BE2C (cell line): Measurements from ENCODE around the gene MROH2B. TPM values are rescaled to one million over a fixed set of nuclear protein-coding genes. Genes with fewer than 3 reads are reported as not detected.

Source experiments
- DNase-seq: peaks from one replicate; pipeline ENCODE4 v3.0.0-alpha.2; 2020
- H3K27me3 ChIP-seq: fragments of 250-450 bp; sonication (Bioruptor Pico); 2 replicates; pipeline ENCODE4 v1.5.1; 2020; ENCODE audit warnings: mild to moderate bottlenecking
- H3K36me3 ChIP-seq: fragments of 250-450 bp; sonication (Bioruptor Pico); 2 replicates; pipeline ENCODE4 v1.5.1; 2020; ENCODE audit warnings: mild to moderate bottlenecking
- H3K4me1 ChIP-seq: fragments of 250-450 bp; sonication (Bioruptor Pico); 2 replicates; pipeline ENCODE4 v1.5.1; 2020
- H3K4me3 ChIP-seq: 2 replicates; pipeline ENCODE4 v1.5.1; 2011; ENCODE audit warnings: low read depth, low read length
- H3K9me3 ChIP-seq: fragments of 250-450 bp; sonication (Bioruptor Pico); 2 replicates; pipeline ENCODE4 v1.5.1; 2020
- polyA plus RNA-seq: library from polyadenylated mRNA; unstranded; fragments of >200 nt; gene quantifications from one replicate; pipeline ENCODE4 v1.2.1, GENCODE V29; 2012; ENCODE audit warnings: low read depth, missing spikeins; ENCODE audit not compliant: insufficient read length, insufficient read depth
- TF ChIP-seq, protein P1 (sequence below): IDR thresholded peaks from 2 replicates; pipeline ENCODE4 v1.5.1; 2012; ENCODE audit warnings: mild to moderate bottlenecking, low read depth, low read length

MROH2B gene
- 0.79 TPM for polyA plus RNA-seq

DNA sequence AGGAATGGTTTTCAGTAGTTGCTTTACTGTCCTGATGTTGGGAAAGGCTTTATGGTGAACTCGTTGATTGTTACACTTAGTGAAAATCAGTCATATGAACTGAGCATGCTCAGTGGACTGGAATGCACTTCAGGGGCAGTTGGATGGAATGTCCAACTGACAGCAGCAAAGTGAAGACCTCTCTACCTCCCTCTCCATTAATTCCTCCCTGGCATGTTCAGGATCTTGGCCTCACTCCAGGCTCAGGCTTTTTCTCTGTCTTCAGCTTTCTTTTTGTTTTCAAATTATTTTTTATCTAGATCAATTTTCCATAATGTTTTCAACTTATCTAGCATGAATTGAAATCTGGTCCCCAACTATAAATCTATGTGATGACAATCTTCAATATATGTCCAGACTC, at the start of gene MROH2B:
Gene MROH2B (minus strand): TSS at position 101 of the 400 bp plus-strand sequence. CDS start 490 bp downstream, outside the sequence.
- no peaks in the 10 kb centered on the region for H3K27me3 ChIP-seq
- H3K36me3 ChIP-seq, result no peaks in the 10 kb centered on the region
- no peak within 1 kb of the TSS for H3K4me3 ChIP-seq
- TF ChIP-seq, protein P1, sequence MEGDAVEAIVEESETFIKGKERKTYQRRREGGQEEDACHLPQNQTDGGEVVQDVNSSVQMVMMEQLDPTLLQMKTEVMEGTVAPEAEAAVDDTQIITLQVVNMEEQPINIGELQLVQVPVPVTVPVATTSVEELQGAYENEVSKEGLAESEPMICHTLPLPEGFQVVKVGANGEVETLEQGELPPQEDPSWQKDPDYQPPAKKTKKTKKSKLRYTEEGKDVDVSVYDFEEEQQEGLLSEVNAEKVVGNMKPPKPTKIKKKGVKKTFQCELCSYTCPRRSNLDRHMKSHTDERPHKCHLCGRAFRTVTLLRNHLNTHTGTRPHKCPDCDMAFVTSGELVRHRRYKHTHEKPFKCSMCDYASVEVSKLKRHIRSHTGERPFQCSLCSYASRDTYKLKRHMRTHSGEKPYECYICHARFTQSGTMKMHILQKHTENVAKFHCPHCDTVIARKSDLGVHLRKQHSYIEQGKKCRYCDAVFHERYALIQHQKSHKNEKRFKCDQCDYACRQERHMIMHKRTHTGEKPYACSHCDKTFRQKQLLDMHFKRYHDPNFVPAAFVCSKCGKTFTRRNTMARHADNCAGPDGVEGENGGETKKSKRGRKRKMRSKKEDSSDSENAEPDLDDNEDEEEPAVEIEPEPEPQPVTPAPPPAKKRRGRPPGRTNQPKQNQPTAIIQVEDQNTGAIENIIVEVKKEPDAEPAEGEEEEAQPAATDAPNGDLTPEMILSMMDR, result no peak
- no peak for DNase-seq
- peaks cover 6% of the 10 kb centered on the region; the same call in 1 of the 2 replicates for H3K4me1 ChIP-seq
- H3K9me3 ChIP-seq, result no peaks in the 10 kb centered on the region

DNA sequence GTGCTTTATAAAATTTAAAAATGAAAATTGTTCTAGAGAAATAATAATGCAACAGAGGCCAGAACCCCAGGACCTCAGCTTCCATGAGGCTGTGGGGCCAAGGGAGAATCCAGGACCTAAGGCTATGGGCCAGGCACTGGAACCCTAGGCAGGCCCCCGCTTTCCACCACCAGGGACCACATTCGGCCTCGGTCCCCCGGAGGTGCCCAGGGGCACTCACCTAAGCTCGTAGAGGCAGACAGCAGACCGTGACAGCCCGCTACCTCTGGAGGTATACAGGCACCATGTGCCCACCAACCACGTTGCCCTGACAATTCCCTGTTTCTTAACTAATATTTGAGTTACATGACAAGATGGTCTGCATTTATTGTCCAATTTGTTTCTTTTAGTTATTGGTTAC, 49.5 kb upstream of the MROH2B start:
- DNase-seq, result no peak
- H3K4me3 ChIP-seq, result no peak overlapping the region

DNA sequence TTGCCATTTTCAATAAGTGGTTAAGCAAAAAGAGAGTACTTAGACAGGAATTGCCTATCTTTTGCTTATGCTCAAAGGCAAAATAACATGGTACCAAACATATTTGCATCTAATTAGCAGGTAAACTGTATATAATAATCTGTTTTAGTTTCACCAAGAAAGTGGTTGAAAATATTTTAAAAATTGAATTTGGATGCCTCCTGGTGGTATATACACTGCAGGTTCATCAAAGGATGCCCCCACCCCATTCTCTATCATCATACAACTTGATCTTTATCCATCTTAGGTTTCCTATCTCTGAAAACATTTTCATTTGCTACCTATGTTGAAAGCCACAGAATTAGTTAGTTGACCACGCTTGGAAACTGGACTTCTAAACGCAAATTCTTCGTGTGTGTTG, 47.0 kb upstream of the MROH2B start:
- no peaks in the 10 kb centered on the region for H3K36me3 ChIP-seq
- no peaks in the 10 kb centered on the region for H3K27me3 ChIP-seq
- no peak overlapping the region for H3K4me3 ChIP-seq
- TF ChIP-seq, protein P1, result no peak
- H3K4me1 ChIP-seq, result no peaks in the 10 kb centered on the region
- DNase-seq, result no peak
- no peaks in the 10 kb centered on the region for H3K9me3 ChIP-seq

More for the DNA sequence above, 49.5 kb upstream of the MROH2B start:
- no peaks in the 10 kb centered on the region for H3K9me3 ChIP-seq
- H3K27me3 ChIP-seq, result no peaks in the 10 kb centered on the region
- no peaks in the 10 kb centered on the region for H3K4me1 ChIP-seq
- no peaks in the 10 kb centered on the region for H3K36me3 ChIP-seq
- TF ChIP-seq, protein P1, result no peak

DNA sequence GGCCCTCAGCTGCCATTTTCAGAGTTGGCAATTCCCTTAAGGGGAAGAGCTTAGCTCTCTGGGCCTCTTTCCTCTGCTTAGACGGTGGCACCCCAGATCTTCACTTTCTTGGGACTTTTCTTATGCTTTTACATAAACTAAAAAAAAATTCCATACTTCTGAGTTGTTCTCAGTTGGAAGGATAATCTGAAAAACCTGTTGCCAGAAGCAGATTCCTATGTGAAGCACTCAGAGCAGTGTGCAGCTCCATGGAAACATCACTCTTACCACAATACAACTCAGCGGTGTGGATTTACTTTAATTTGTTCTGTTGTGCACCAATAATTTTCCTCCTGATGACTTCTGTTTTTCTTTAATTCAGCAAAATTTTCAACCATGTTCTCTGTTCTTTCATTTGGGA, 44.1 kb upstream of the MROH2B start:
- H3K27me3 ChIP-seq, result no peaks in the 10 kb centered on the region
- H3K4me1 ChIP-seq, result peaks cover 8% of the 10 kb centered on the region
- H3K36me3 ChIP-seq, result no peaks in the 10 kb centered on the region
- H3K4me3 ChIP-seq, result no peak overlapping the region
- TF ChIP-seq, protein P1, result no peak
- no peak for DNase-seq
- no peaks in the 10 kb centered on the region for H3K9me3 ChIP-seq

DNA sequence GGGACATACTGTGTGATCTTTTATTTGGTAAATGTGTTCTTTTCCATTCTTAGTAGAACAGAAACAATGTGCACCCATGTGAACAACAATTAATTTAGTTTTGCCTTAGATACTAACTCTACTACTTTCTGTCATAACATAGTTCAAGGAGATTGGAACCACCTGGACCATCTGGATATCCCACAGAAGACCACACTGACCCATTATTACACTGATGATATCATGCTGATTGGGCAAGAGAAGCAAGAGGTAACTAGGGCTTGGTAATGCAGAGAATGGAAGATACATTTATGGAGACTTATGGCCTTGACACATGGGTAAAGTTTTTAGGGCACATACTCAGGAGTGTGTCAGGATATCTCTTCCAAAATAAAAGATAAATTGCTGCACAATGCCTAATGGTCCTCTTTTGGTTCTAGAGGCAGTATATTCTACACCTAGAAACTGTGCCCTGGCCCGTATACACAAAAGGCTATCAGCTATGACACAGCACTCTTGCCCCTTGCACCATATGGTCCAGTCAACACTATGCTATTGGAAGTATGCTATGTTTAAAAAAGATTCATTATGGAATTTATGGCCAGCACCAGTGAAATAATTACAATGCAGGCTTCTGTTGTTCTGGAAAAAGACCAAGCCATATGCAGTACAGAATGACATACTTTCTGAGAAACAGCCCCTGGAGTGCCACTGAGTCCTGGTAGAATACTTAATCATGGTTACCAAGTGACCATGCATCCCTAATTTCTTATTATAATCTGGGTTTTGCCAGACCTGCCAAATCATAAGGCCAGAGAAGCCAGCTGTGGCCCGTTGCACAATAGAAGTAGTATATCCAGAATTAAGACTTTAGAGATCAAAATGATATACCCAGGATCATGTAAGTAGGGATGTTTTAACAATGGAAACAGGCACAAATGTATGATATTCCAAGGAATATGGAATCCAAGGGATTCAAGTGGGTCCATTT, 41.6 kb upstream of the MROH2B start:
- Histone ChIP-seq H3K4me3 (no peak overlapping the region), H3K36me3 (no peaks in the 10 kb centered on the region), H3K9me3 (no peaks in the 10 kb centered on the region), H3K27me3 (no peaks in the 10 kb centered on the region), H3K4me1 (peaks cover 8% of the 10 kb centered on the region)
- no peak for DNase-seq
- TF ChIP-seq, protein P1, result no peak

DNA sequence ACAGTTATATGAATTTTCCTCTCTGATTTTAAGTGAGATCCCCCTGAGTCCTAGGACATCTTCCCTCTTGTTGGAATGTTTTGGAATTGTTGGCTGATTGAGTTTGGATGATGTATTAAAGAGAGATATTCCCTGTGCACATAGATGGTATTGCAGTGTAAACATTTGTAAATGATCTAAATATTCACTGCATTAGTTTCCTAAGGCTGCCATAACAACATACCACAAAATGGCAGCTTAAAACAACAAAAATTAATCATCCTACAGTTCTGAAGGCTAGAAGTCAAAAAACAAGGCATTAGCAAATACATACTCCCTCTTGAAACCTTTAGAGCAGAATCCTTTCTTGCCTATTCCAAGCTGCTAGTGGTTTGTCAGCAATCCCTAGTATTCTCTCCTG, 38.0 kb upstream of the MROH2B start:
- no peaks in the 10 kb centered on the region for H3K9me3 ChIP-seq
- H3K27me3 ChIP-seq, result no peaks in the 10 kb centered on the region
- no peaks in the 10 kb centered on the region for H3K36me3 ChIP-seq
- H3K4me3 ChIP-seq, result no peak overlapping the region
- TF ChIP-seq, protein P1, result no peak
- H3K4me1 ChIP-seq, result peaks cover 8% of the 10 kb centered on the region
- DNase-seq, result no peak
